GM12875 (cell line): ENCODE measurements around the gene FAM117B.

Experiments used
- H3K4me3 ChIP-seq: one replicate; pipeline ENCODE4 v1.5.1; 2011; ENCODE audit warnings: low read depth, low read length, control low read depth
- CTCF ChIP-seq: IDR thresholded peaks from 2 replicates; pipeline ENCODE4 v1.5.1; 2011; ENCODE audit warnings: low read depth, mild to moderate bottlenecking, control low read depth, inconsistent platforms, low read length, moderate library complexity, borderline replicate concordance; ENCODE audit not compliant: insufficient read depth

The FAM117B gene

GRCh38 chr2:202814226-202814625 lies 179.5 kb downstream of the FAM117B start:
- H3K4me3 ChIP-seq, result no peak overlapping the region
- no peak for TF ChIP-seq CTCF

- no peak overlapping the region for H3K4me3 ChIP-seq
- TF ChIP-seq CTCF, result no peak
Measured at GRCh38 chr2:202815548-202816360, 181.0 kb downstream of the FAM117B start.

GRCh38 chr2:202817771-202818170 lies 183.0 kb downstream of the FAM117B start:
- TF ChIP-seq CTCF, result no peak
- no peak overlapping the region for H3K4me3 ChIP-seq

- no peak for TF ChIP-seq CTCF
- H3K4me3 ChIP-seq, result no peak overlapping the region
Measured at GRCh38 chr2:202818321-202818720, 183.6 kb downstream of the FAM117B start.
